SK-N-MC (cell line): Measurements from ENCODE around the gene ZNF135.

Experiments
- EZH2 ChIP-seq: fragments of 200-600 bp; sonication (generic); IDR thresholded peaks from one replicate; pipeline ENCODE4 v1.6.1; 2017; ENCODE audit warnings: antibody characterized with exemption
- FOXP2 ChIP-seq: optimal IDR thresholded peaks from 2 replicates; pipeline ENCODE3; 2011; ENCODE audit warnings: mild to moderate bottlenecking, moderate library complexity; ENCODE audit not compliant: insufficient read depth; ENCODE audit errors: extremely low read length, control extremely low read depth
- POLR2AphosphoS5 ChIP-seq: IDR thresholded peaks from 2 replicates; pipeline ENCODE4 v1.6.1; 2012; ENCODE audit warnings: mild to moderate bottlenecking, low read depth, low read length, borderline replicate concordance

GRCh38 chr19:58024661-58025060 lies 34.4 kb upstream of the ZNF135 start:
- no peak for TF ChIP-seq POLR2AphosphoS5
- TF ChIP-seq EZH2, result no peak
- TF ChIP-seq FOXP2, result no peak
